Measurements from ENCODE around the gene TFB1M. TPM values are rescaled to one million over a fixed set of nuclear protein-coding genes. Genes with fewer than 3 reads are reported as not detected.
"Not testable (repeated sequence)": the region's sequence is repeated elsewhere in the genome, so short reads cannot be mapped to it uniquely, and the experiment has no call there.

Gene TFB1M
- polyA plus RNA-seq, 1 experiment, result 20.4 TPM

GRCh38 chr6:155335265-155335664, 21.0 kb upstream of the TFB1M start:
- Histone ChIP-seq H3K27ac (ENCODE audit: low read depth, low read length) (no peak overlapping the region), H3K4me3 (ENCODE audit: low read depth, low read length) (no peak overlapping the region), H3K9me3 (ENCODE audit: control insufficient read depth, insufficient read depth, low read length) (no peaks in the 10 kb centered on the region), H3K27me3 (ENCODE audit: control insufficient read depth, insufficient read depth, low read length) (no peaks in the 10 kb centered on the region)
- no peak for DNase-seq (ENCODE audit: low read depth, low spot score)
- TF ChIP-seq CTCF (IDR thresholded peaks at IDR 0.05; ENCODE audit: low read depth, low read length), result no peak
- ChIA-PET CTCF (no interaction called here), POLR2A (no interaction called here)

- CTCF ChIA-PET, result not testable (repeated sequence)
These were observed 19.8 kb upstream of the TFB1M start for GRCh38 chr6:155334073-155334472.

DNA sequence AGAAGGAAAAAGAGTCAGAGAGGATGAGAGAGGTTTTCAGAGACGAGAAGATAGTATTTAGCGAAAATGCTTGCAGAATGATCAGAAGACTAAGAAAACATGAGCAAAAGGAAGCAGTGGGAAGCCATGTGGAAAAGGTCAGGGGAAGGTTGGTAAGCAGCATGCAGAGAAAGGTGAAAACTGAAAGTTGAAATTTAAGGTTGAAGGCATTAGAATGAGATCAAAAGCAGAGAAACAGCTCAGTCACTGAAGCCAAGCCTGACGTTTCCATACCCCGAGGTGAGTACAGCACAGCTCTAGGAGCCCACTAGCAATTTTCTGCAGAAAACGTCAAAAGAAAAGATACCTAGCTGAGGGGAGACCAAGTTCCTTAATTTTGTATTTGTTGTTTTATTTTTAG, 19.1 kb upstream of the TFB1M start:
- ChIA-PET CTCF (no interaction called here), POLR2A (no interaction called here)
- Histone ChIP-seq H3K27ac (ENCODE audit: low read depth, low read length) (no peak overlapping the region), H3K27me3 (ENCODE audit: control insufficient read depth, insufficient read depth, low read length) (no peaks in the 10 kb centered on the region), H3K4me3 (ENCODE audit: low read depth, low read length) (no peak overlapping the region), H3K9me3 (ENCODE audit: control insufficient read depth, insufficient read depth, low read length) (no peaks in the 10 kb centered on the region)
- no peak for DNase-seq (ENCODE audit: low read depth, low spot score)
- TF ChIP-seq CTCF (IDR thresholded peaks at IDR 0.05; ENCODE audit: low read depth, low read length), result no peak

More at GRCh38 chr6:155334073-155334472, 19.8 kb upstream of the TFB1M start:
- H3K9me3 ChIP-seq (ENCODE audit: control insufficient read depth, insufficient read depth, low read length); H3K27me3 ChIP-seq (ENCODE audit: control insufficient read depth, insufficient read depth, low read length); POLR2A ChIA-PET; H3K4me3 ChIP-seq (ENCODE audit: low read depth, low read length); DNase-seq (ENCODE audit: low read depth, low spot score); H3K27ac ChIP-seq (ENCODE audit: low read depth, low read length): not testable (repeated sequence)

DNA sequence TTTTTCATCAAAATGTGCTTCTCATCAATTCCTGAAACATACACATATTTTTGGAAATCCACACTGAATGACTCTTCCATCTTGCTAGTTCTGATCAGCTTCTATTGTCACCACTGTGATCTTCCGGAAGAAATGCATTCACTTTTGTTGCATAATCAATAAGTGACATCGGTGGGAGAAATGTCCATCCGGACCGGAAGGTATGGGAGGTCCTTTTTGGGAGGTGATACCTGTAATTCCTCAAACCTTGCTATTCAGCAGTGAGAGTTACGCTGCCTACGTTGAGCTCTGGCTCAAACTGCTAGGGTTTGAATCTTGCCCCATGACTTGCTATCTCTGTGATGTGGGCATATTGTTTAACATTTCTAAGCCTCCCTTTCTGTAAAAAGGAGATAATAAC, 16.6 kb upstream of the TFB1M start:
- Histone ChIP-seq H3K9me3 (ENCODE audit: control insufficient read depth, insufficient read depth, low read length) (no peaks in the 10 kb centered on the region), H3K27ac (ENCODE audit: low read depth, low read length) (no peak overlapping the region), H3K4me3 (ENCODE audit: low read depth, low read length) (no peak overlapping the region), H3K27me3 (ENCODE audit: control insufficient read depth, insufficient read depth, low read length) (no peaks in the 10 kb centered on the region)
- TF ChIP-seq CTCF (IDR thresholded peaks at IDR 0.05; ENCODE audit: low read depth, low read length), result no peak
- POLR2A ChIA-PET, result no interaction called here
- CTCF ChIA-PET, result interaction anchor here (0.6 to 5.7 kb wide), 2 partner anchors 164 to 1365 kb away, joined by 3 to 46 read pairs; no protein-coding TSS in a partner anchor
- DNase-seq (ENCODE audit: low read depth, low spot score), result no peak

DNA sequence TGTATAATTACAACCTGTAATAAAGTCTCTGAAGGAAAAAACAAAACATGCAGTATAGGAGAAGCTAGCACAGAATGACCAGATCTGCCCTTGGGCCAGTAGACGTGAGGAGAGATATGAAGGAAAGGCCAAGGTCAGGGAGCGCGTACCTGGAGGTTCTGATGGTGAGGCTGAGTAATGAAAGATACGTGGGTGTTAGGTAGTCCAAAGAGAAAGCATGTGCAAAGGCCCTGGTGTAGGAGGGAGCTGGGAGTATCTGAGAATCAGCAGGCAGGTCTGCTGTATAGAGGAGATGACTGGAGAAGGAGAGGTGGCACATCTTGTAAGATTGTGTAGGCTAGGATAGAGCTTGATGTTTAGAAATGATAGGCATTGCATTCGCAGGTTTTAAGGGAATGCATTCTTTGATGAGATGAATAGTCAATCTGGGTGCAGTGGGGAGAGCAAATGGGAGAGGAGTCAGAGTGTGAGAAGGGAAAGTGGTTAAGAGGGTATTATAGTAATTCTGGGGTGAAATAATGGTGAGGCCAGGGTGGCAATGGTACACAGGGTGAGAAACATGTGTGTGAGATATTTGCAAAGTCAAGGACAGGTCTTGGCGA, 15.9 kb upstream of the TFB1M start:
- no peak for DNase-seq (ENCODE audit: low read depth, low spot score)
- POLR2A ChIA-PET, result no interaction called here
- no peak overlapping the region for H3K27ac ChIP-seq (ENCODE audit: low read depth, low read length)
- no peak for TF ChIP-seq CTCF (IDR thresholded peaks at IDR 0.05; ENCODE audit: low read depth, low read length)
- CTCF ChIA-PET, result interaction anchor here (0.6 to 5.7 kb wide), 2 partner anchors 164 to 326 kb away, joined by 4 to 46 read pairs; no protein-coding TSS in a partner anchor
- H3K9me3 ChIP-seq (ENCODE audit: control insufficient read depth, insufficient read depth, low read length), result no peaks in the 10 kb centered on the region
- H3K4me3 ChIP-seq (ENCODE audit: low read depth, low read length), result no peak overlapping the region
- no peaks in the 10 kb centered on the region for H3K27me3 ChIP-seq (ENCODE audit: control insufficient read depth, insufficient read depth, low read length)
